ENCODE results near the gene NME9.

The NME9 gene

DNA sequence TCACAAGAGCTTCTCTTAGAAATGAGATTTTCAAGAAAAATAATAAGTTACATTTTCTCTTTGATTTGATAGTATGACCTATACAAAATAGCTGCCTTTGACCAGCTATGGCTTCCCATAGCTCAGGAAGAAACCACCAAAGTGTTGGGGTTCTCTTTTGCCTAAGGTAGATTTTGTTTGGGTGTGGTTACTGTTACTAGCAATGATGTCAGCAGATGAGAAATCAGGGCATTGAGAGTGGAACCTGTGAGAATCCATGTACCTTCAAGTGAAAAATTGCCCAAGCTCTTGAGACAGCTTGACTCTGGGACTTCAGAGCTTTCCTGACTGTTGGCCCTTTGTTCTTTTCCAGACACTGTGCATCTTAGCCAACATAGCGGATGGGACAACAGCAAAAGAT is 45.6 kb downstream of the NME9 start:
- Histone ChIP-seq H3K4me1 (ENCODE audit: control insufficient read depth, insufficient read depth, low read length) (no peaks in the 10 kb centered on the region), H3K27me3 (ENCODE audit: control insufficient read depth, insufficient read depth, low read length) (no peaks in the 10 kb centered on the region), H3K36me3 (ENCODE audit: control insufficient read depth, insufficient read depth, low read length) (peaks cover 5% of the 10 kb centered on the region; the same call in 1 of the 2 replicates), H3K9me3 (ENCODE audit: control insufficient read depth, insufficient read depth, low read length) (no peaks in the 10 kb centered on the region), H3K27ac (ENCODE audit: low read length) (no peak overlapping the region), H3K4me3 (ENCODE audit: low read length) (no peak overlapping the region)
- DNase-seq (ENCODE audit: low read depth, low spot score), result no peak
- no CpG with 5 or more reads among the region's 1 CpG for WGBS (ENCODE audit: insufficient coverage, insufficient read length)

DNA sequence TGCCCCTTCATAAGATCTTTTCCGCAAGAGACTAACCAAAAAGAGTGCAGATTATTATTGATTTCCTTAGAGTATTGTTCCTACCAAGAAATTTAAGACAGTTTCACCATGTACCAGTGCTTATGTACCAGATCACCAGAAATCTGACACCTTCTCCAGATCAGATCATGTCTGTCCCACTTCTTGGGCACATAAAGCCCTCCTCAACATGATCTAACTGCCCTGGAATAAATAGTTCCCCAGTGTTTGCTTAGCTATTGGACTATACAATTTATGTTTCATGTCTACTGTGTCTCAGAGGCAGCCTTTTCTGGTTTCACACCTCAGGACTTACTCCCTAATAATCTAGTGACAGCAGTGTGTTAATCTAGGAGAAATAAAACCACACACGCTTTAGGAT is 46.8 kb downstream of the NME9 start:
- H3K36me3 ChIP-seq (ENCODE audit: control insufficient read depth, insufficient read depth, low read length), result peaks cover 2% of the 10 kb centered on the region; the same call in 1 of the 2 replicates
- H3K27ac ChIP-seq (ENCODE audit: low read length), result no peak overlapping the region
- H3K27me3 ChIP-seq (ENCODE audit: control insufficient read depth, insufficient read depth, low read length), result no peaks in the 10 kb centered on the region
- no CpG with 5 or more reads among the region's 2 CpGs for WGBS (ENCODE audit: insufficient coverage, insufficient read length)
- no peaks in the 10 kb centered on the region for H3K4me1 ChIP-seq (ENCODE audit: control insufficient read depth, insufficient read depth, low read length)
- H3K9me3 ChIP-seq (ENCODE audit: control insufficient read depth, insufficient read depth, low read length), result no peaks in the 10 kb centered on the region
- H3K4me3 ChIP-seq (ENCODE audit: low read length), result no peak overlapping the region
- no peak for DNase-seq (ENCODE audit: low read depth, low spot score)

DNA sequence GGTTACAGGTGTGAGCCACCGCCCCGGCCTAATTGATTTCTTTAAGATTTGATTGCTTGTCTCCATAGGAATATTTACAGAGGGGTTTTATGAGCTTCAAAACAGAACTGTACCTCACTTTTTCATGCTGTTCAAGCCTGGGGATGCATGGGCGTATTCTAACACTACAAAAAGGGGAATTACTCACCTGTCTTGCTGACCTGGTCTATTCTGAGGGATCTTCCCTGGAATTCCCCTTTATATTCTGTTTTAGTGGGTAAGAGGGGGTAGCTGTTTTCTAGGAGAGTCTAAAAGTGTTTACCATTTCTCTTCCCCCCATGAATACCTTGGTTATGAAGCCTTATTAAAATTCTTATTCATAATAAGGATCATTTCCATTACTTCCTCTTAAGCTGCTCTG is 48.1 kb downstream of the NME9 start:
- H3K36me3 ChIP-seq (ENCODE audit: control insufficient read depth, insufficient read depth, low read length), result peaks cover 2% of the 10 kb centered on the region; the same call in 1 of the 2 replicates
- no peaks in the 10 kb centered on the region for H3K4me1 ChIP-seq (ENCODE audit: control insufficient read depth, insufficient read depth, low read length)
- H3K4me3 ChIP-seq (ENCODE audit: low read length), result no peak overlapping the region
- H3K27me3 ChIP-seq (ENCODE audit: control insufficient read depth, insufficient read depth, low read length), result no peaks in the 10 kb centered on the region
- no peak for DNase-seq (ENCODE audit: low read depth, low spot score)
- H3K9me3 ChIP-seq (ENCODE audit: control insufficient read depth, insufficient read depth, low read length), result no peaks in the 10 kb centered on the region
- WGBS (ENCODE audit: insufficient coverage, insufficient read length), result no CpG with 5 or more reads among the region's 3 CpGs
- H3K27ac ChIP-seq (ENCODE audit: low read length), result no peak overlapping the region

DNA sequence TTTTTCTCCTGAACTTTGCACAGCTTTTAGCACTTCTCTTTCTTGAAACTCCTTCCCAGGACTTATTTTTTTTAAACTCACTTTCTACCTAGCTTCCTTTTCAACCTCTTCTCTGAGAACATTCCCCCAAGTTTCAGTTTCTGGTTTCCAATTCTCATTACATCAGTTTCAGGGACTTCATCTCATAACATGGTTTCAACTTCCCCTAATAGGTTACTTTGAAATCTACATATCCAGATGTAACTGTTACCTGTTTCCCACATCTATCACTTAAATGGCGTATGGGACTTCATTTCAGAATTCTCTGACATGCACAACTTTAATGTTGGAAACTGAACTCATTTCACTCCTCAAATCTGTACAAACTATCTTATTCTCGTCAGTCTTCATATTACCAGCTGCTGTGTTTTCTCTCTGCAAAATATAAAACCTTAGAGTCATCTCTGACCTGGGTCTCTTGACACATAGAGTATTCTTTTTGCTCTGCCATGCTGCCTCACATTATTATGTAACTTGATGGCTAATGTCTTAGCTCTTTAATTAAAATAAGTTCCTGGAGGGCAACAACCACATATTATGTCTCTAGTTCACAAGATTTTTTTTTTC is 58.4 kb downstream of the NME9 start:
- H3K4me3 ChIP-seq (ENCODE audit: low read length), result no peak overlapping the region
- H3K27ac ChIP-seq (ENCODE audit: low read length), result no peak overlapping the region
- no peaks in the 10 kb centered on the region for H3K4me1 ChIP-seq (ENCODE audit: control insufficient read depth, insufficient read depth, low read length)
- DNase-seq (ENCODE audit: low read depth, low spot score), result no peak
- H3K9me3 ChIP-seq (ENCODE audit: control insufficient read depth, insufficient read depth, low read length), result no peaks in the 10 kb centered on the region
- WGBS (ENCODE audit: insufficient coverage, insufficient read length), result no CpG with 5 or more reads among the region's 2 CpGs
- no peaks in the 10 kb centered on the region for H3K27me3 ChIP-seq (ENCODE audit: control insufficient read depth, insufficient read depth, low read length)
- H3K36me3 ChIP-seq (ENCODE audit: control insufficient read depth, insufficient read depth, low read length), result peaks cover 2% of the 10 kb centered on the region; the same call in 1 of the 2 replicates

DNA sequence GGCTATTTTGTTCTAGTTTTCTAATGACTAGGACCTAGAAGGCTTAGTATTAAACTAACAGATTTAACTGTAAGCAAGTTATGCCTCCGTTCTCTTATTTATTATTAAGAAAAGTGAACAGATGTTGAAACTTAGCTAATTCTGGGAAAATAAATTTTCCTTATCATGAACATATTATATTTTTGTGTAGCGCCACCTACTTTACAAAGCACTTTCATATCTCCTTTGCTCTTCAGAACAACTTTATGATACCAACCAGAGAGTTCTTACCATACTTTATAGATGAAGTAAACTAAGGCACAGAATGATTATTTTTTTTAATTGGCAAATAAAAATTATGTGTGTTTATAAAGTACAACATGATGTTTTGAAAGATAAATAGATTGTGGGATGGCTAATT is 59.4 kb downstream of the NME9 start:
- H3K27ac ChIP-seq (ENCODE audit: low read length), result no peak overlapping the region
- H3K9me3 ChIP-seq (ENCODE audit: control insufficient read depth, insufficient read depth, low read length), result no peaks in the 10 kb centered on the region
- no CpG with 5 or more reads among the region's 2 CpGs for WGBS (ENCODE audit: insufficient coverage, insufficient read length)
- peaks cover 2% of the 10 kb centered on the region; the same call in 1 of the 2 replicates for H3K36me3 ChIP-seq (ENCODE audit: control insufficient read depth, insufficient read depth, low read length)
- no peak for DNase-seq (ENCODE audit: low read depth, low spot score)
- no peak overlapping the region for H3K4me3 ChIP-seq (ENCODE audit: low read length)
- no peaks in the 10 kb centered on the region for H3K4me1 ChIP-seq (ENCODE audit: control insufficient read depth, insufficient read depth, low read length)
- H3K27me3 ChIP-seq (ENCODE audit: control insufficient read depth, insufficient read depth, low read length), result no peaks in the 10 kb centered on the region

DNA sequence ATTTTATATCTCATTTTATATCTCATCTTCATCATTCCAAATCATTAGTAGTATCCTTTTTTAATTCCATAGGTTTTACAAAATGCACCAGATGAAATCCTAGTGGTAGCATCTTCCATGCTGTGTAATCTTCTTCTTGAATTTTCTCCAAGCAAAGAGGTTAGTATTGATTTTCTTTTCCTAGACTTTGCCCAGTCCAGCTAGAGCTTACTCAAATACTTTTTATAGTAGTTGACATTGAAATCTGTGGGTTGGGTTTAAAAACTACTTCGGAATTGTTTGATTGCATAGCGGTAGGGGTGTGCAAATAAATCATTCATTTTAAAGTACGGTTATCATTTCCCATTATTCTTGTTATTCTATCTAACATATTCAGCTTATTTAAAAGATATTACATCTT is 62.6 kb downstream of the NME9 start:
- H3K4me1 ChIP-seq (ENCODE audit: control insufficient read depth, insufficient read depth, low read length), result no peaks in the 10 kb centered on the region
- no CpG with 5 or more reads among the region's 3 CpGs for WGBS (ENCODE audit: insufficient coverage, insufficient read length)
- H3K27ac ChIP-seq (ENCODE audit: low read length), result no peak overlapping the region
- H3K27me3 ChIP-seq (ENCODE audit: control insufficient read depth, insufficient read depth, low read length), result no peaks in the 10 kb centered on the region
- DNase-seq (ENCODE audit: low read depth, low spot score), result no peak
- no peak overlapping the region for H3K4me3 ChIP-seq (ENCODE audit: low read length)
- H3K9me3 ChIP-seq (ENCODE audit: control insufficient read depth, insufficient read depth, low read length), result no peaks in the 10 kb centered on the region
- peaks cover 2% of the 10 kb centered on the region; the same call in 1 of the 2 replicates for H3K36me3 ChIP-seq (ENCODE audit: control insufficient read depth, insufficient read depth, low read length)

DNA sequence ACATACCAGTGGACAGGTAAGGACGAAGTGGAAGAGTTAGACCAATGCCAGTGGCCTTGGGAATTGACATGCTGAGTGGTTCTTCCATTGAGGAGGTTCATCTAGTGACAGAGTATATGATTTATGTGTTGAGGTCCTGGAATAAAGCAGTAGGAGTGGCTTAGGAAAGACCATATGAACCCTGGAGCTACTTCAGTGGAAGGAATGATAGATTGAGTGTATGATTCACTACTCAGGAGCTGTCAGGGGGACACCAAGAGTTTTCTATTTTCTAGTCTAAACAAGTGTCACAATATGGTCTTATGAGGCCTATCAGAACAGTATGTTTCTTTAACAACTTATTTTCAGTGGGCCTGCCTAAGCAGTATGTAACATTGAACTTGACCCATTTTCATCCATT is 63.9 kb downstream of the NME9 start:
- no peaks in the 10 kb centered on the region for H3K27me3 ChIP-seq (ENCODE audit: control insufficient read depth, insufficient read depth, low read length)
- H3K4me3 ChIP-seq (ENCODE audit: low read length), result no peak overlapping the region
- no peak overlapping the region for H3K27ac ChIP-seq (ENCODE audit: low read length)
- no peaks in the 10 kb centered on the region for H3K9me3 ChIP-seq (ENCODE audit: control insufficient read depth, insufficient read depth, low read length)
- DNase-seq (ENCODE audit: low read depth, low spot score), result no peak
- no peaks in the 10 kb centered on the region for H3K36me3 ChIP-seq (ENCODE audit: control insufficient read depth, insufficient read depth, low read length)
- no peaks in the 10 kb centered on the region for H3K4me1 ChIP-seq (ENCODE audit: control insufficient read depth, insufficient read depth, low read length)
- no CpG with 5 or more reads among the region's 1 CpG for WGBS (ENCODE audit: insufficient coverage, insufficient read length)

DNA sequence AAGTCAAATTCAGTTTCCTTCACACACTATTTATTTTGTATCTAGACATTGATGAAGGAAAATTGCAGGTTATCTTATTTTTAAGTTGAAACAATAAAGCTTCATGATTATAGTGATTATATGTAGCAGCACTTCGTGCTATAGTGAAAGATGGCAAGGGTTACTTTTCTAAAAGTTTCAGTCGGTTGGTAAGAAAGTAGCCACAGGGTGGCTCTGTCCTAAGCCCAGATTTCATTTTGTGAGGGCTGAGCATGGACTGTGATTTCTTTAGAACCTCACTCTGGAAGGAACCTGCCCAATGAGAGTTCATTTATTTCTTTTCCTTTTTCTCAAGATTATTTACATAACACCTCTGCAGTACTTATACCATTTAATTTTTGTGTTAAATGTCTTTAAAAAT is 66.5 kb downstream of the NME9 start:
- Histone ChIP-seq H3K4me3 (ENCODE audit: low read length) (no peak overlapping the region), H3K36me3 (ENCODE audit: control insufficient read depth, insufficient read depth, low read length) (no peaks in the 10 kb centered on the region), H3K9me3 (ENCODE audit: control insufficient read depth, insufficient read depth, low read length) (no peaks in the 10 kb centered on the region), H3K27ac (ENCODE audit: low read length) (no peak overlapping the region), H3K4me1 (ENCODE audit: control insufficient read depth, insufficient read depth, low read length) (no peaks in the 10 kb centered on the region), H3K27me3 (ENCODE audit: control insufficient read depth, insufficient read depth, low read length) (no peaks in the 10 kb centered on the region)
- WGBS (ENCODE audit: insufficient coverage, insufficient read length), result no CpG with 5 or more reads among the region's 2 CpGs
- no peak for DNase-seq (ENCODE audit: low read depth, low spot score)

DNA sequence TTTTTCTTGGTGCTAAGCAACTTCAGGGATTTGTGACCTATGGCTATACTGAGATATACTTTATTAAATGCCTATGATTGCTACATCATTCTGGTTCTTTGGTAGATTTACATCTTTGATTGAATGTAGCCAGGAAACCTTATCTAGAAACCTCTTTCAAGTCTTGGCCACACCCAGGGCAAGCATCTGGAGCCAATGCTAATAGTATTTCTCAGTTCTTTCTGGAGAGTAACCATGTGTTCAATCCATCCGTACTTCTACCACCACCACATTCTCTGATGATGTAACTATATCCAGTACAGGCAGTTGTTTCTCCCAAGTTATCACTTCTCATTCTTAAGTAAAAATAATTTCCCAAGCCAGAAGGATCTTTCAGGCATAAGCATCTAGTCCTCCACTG is 69.0 kb downstream of the NME9 start:
- DNase-seq (ENCODE audit: low read depth, low spot score), result no peak
- no peaks in the 10 kb centered on the region for H3K4me1 ChIP-seq (ENCODE audit: control insufficient read depth, insufficient read depth, low read length)
- no peaks in the 10 kb centered on the region for H3K9me3 ChIP-seq (ENCODE audit: control insufficient read depth, insufficient read depth, low read length)
- no peaks in the 10 kb centered on the region for H3K36me3 ChIP-seq (ENCODE audit: control insufficient read depth, insufficient read depth, low read length)
- WGBS (ENCODE audit: insufficient coverage, insufficient read length), result no CpG with 5 or more reads among the region's 1 CpG
- H3K27me3 ChIP-seq (ENCODE audit: control insufficient read depth, insufficient read depth, low read length), result no peaks in the 10 kb centered on the region
- no peak overlapping the region for H3K4me3 ChIP-seq (ENCODE audit: low read length)
- H3K27ac ChIP-seq (ENCODE audit: low read length), result no peak overlapping the region

DNA sequence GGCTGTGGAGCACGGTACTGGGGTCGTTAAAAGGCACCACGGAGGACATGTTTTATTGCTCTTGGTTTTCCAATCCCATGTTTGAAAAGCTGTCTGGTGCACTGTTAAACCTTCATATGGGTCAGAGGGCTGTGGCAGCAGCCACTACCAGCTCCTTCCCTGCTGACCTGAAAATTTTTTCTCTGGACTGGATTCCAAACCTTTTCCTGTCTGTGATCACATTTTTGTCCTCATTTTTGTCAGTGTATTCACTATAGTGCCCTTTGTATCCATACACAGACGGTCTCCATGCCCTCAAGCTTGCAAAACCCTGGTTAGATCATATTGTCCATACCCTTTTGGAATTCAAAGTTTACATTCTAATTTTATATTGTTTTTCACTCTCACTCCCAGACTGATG is 70.5 kb downstream of the NME9 start:
- no peak for DNase-seq (ENCODE audit: low read depth, low spot score)
- Histone ChIP-seq H3K4me1 (ENCODE audit: control insufficient read depth, insufficient read depth, low read length) (no peaks in the 10 kb centered on the region), H3K36me3 (ENCODE audit: control insufficient read depth, insufficient read depth, low read length) (no peaks in the 10 kb centered on the region), H3K27ac (ENCODE audit: low read length) (no peak overlapping the region), H3K27me3 (ENCODE audit: control insufficient read depth, insufficient read depth, low read length) (no peaks in the 10 kb centered on the region), H3K4me3 (ENCODE audit: low read length) (no peak overlapping the region), H3K9me3 (ENCODE audit: control insufficient read depth, insufficient read depth, low read length) (no peaks in the 10 kb centered on the region)
- WGBS (ENCODE audit: insufficient coverage, insufficient read length), result no CpG with 5 or more reads among the region's 4 CpGs

DNA sequence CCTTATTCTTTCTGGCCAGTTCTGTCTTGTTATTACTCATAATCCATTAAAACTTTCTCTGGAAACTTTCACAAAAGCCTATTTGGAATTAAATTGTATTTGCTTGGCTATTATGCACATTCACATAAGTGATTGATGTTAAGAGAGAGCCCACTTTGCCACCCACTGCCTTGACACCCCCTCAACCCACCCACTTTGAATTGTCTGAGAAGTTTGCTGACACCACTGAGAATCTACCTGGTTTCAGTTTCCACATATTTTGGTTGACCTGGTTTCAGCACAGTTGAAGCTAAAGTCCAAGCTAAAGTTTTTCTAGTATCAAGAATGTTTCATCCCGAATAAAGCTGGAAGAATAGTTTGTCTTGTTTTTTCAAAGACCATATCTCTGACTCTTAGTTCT is 71.7 kb downstream of the NME9 start:
- DNase-seq (ENCODE audit: low read depth, low spot score), result no peak
- Histone ChIP-seq H3K4me3 (ENCODE audit: low read length) (no peak overlapping the region), H3K9me3 (ENCODE audit: control insufficient read depth, insufficient read depth, low read length) (no peaks in the 10 kb centered on the region), H3K4me1 (ENCODE audit: control insufficient read depth, insufficient read depth, low read length) (no peaks in the 10 kb centered on the region), H3K36me3 (ENCODE audit: control insufficient read depth, insufficient read depth, low read length) (no peaks in the 10 kb centered on the region), H3K27me3 (ENCODE audit: control insufficient read depth, insufficient read depth, low read length) (no peaks in the 10 kb centered on the region), H3K27ac (ENCODE audit: low read length) (no peak overlapping the region)
- WGBS (ENCODE audit: insufficient coverage, insufficient read length), result no CpG with 5 or more reads among the region's 1 CpG
